ENCODE results near the gene RERE.

The RERE gene

GRCh38 chr1:8412183-8412831 lies 405.1 kb downstream of the RERE start:
- DNase-seq (ENCODE audit: low spot score): no peak
- no peak for TF ChIP-seq CTCF (IDR thresholded peaks at IDR 0.05; ENCODE audit: extremely low read depth, missing control alignments)

GRCh38 chr1:8411803-8412182 lies 405.6 kb downstream of the RERE start:
- no peak for DNase-seq (ENCODE audit: low spot score)
- TF ChIP-seq CTCF (IDR thresholded peaks at IDR 0.05; ENCODE audit: extremely low read depth, missing control alignments): no peak

GRCh38 chr1:8410791-8411190 lies 406.6 kb downstream of the RERE start:
- DNase-seq (ENCODE audit: low spot score): no peak

GRCh38 chr1:8409606-8410005 lies 407.8 kb downstream of the RERE start:
- TF ChIP-seq CTCF (IDR thresholded peaks at IDR 0.05; ENCODE audit: extremely low read depth, missing control alignments): no peak
- no peak for DNase-seq (ENCODE audit: low spot score)

More at GRCh38 chr1:8410791-8411190, 406.6 kb downstream of the RERE start:
- no peak for TF ChIP-seq CTCF (IDR thresholded peaks at IDR 0.05; ENCODE audit: extremely low read depth, missing control alignments)

- DNase-seq (ENCODE audit: low spot score): no peak
- TF ChIP-seq CTCF (IDR thresholded peaks at IDR 0.05; ENCODE audit: extremely low read depth, missing control alignments): no peak
Observed at GRCh38 chr1:8409106-8409505, 408.3 kb downstream of the RERE start.

GRCh38 chr1:8408151-8408839 lies 409.1 kb downstream of the RERE start:
- no peak for DNase-seq (ENCODE audit: low spot score)
- no peak for TF ChIP-seq CTCF (IDR thresholded peaks at IDR 0.05; ENCODE audit: extremely low read depth, missing control alignments)

- TF ChIP-seq CTCF (IDR thresholded peaks at IDR 0.05; ENCODE audit: extremely low read depth, missing control alignments): no peak
- DNase-seq (ENCODE audit: low spot score): no peak
Observed at GRCh38 chr1:8407652-8408051, 409.8 kb downstream of the RERE start.
